H1 (cell line): ENCODE measurements around the gene SPATA13. TPM values are rescaled to one million over a fixed set of nuclear protein-coding genes. Genes with fewer than 3 reads are reported as not detected.

Source experiments
- CTCF ChIA-PET: fragments of 300-600 bp; sonication (Branson Sonifier 250); formaldehyde crosslinking; loops from one replicate; lab custom pipeline; 2021; ENCODE audit not compliant: partially characterized antibody; lab: Charles Lee
- POLR2A ChIA-PET: fragments of 300-600 bp; sonication (Branson Sonifier 250); formaldehyde crosslinking; loops from one replicate; lab custom pipeline; 2021; ENCODE audit warnings: inconsistent platforms; ENCODE audit not compliant: partially characterized antibody; lab: Charles Lee
- DNase-seq, 2 experiments: peaks; one replicate each; pipeline versions ENCODE4 v3.0.0 to v3.0.0-alpha.2; 2010 to 2022; ENCODE audit warnings: low spot score in 2 of 2, low read depth in 1 of 2, mixed read lengths in 1 of 2
- FAIRE-seq: peaks from 2 replicates; lab custom pipeline; 2011; peaks lifted over from hg19 to GRCh38; lab: Jason Lieb, UNC
- H2AFZ ChIP-seq: 2 replicates; pipeline ENCODE4 v1.8.1; 2012; ENCODE audit warnings: low read length, inconsistent platforms
- H2AK5ac ChIP-seq: 2 replicates; pipeline ENCODE4 v1.6.1; 2013; ENCODE audit warnings: low read depth, low read length
- H2BK120ac ChIP-seq: replicated peaks from 2 replicates; pipeline ENCODE3; 2013; ENCODE audit warnings: low read depth, low read length, inconsistent platforms
- H2BK12ac ChIP-seq: 2 replicates; pipeline ENCODE4 v1.6.1; 2013; ENCODE audit warnings: low read depth, low read length
- H2BK15ac ChIP-seq: 2 replicates; pipeline ENCODE4 v1.6.1; 2013; ENCODE audit warnings: low read length
- H2BK20ac ChIP-seq: 2 replicates; pipeline ENCODE4 v1.6.1; 2013; ENCODE audit warnings: low read length
- H2BK5ac ChIP-seq: 2 replicates; pipeline ENCODE4 v1.6.1; 2013; ENCODE audit warnings: low read depth, low read length
- H3K14ac ChIP-seq: 2 replicates; pipeline ENCODE4 v1.6.1; 2013; ENCODE audit warnings: inconsistent platforms; ENCODE audit not compliant: insufficient read length
- H3K18ac ChIP-seq: 2 replicates; pipeline ENCODE4 v1.6.1; 2013; ENCODE audit warnings: low read length; ENCODE audit errors: extremely low read depth
- H3K23ac ChIP-seq: 2 replicates; pipeline ENCODE4 v1.6.1; 2013; ENCODE audit warnings: inconsistent platforms; ENCODE audit not compliant: insufficient read length
- H3K23me2 ChIP-seq: 2 replicates; pipeline ENCODE4 v1.6.1; 2013; ENCODE audit warnings: low read depth, low read length
- H3K27ac ChIP-seq: 2 replicates; pipeline ENCODE4 v1.6.1; 2011; ENCODE audit warnings: low read depth, low read length, inconsistent platforms
- H3K27me3 ChIP-seq, 4 experiments: replicated peaks in 1 of 4; 1 replicate in 1 of 4; 2 replicates in 3 of 4; pipeline versions ENCODE4 v1.6.1 to v1.8.1; 2011 to 2013; ENCODE audit warnings: low read length in 3 of 4, mild to moderate bottlenecking in 3 of 4, inconsistent platforms in 2 of 4, mixed read lengths in 2 of 4, moderate library complexity in 1 of 4; ENCODE audit not compliant: control insufficient read depth in 3 of 4, insufficient read depth in 3 of 4; ENCODE audit errors: extremely low read depth in 1 of 4
- H3K36me3 ChIP-seq, 4 experiments: 2 replicates each; pipeline versions ENCODE4 v1.6.1 to v1.8.1; 2011 to 2013; ENCODE audit warnings: mild to moderate bottlenecking in 4 of 4, low read length in 3 of 4, moderate library complexity in 2 of 4, control low read depth in 1 of 4, inconsistent platforms in 1 of 4; ENCODE audit not compliant: insufficient read depth in 4 of 4, control insufficient read depth in 2 of 4
- H3K4ac ChIP-seq: replicated peaks from 2 replicates; pipeline ENCODE3; 2013; ENCODE audit warnings: low read length, low read depth, mixed read lengths, inconsistent platforms; ENCODE audit not compliant: insufficient read length
- H3K4me1 ChIP-seq, 4 experiments: replicated peaks in 1 of 4; 1 replicate in 1 of 4; 2 replicates in 3 of 4; pipeline versions ENCODE4 v1.6.1 to v1.8.1; 2011 to 2013; ENCODE audit warnings: low read length in 3 of 4, inconsistent platforms in 2 of 4, mixed read lengths in 1 of 4; ENCODE audit not compliant: insufficient read depth in 4 of 4, control insufficient read depth in 3 of 4
- H3K4me2 ChIP-seq, 2 experiments: 2 replicates each; pipeline versions ENCODE4 v1.6.1 to v1.8.1; 2011 to 2013; ENCODE audit warnings: low read depth in 2 of 2, low read length in 2 of 2, control low read depth in 1 of 2, inconsistent platforms in 1 of 2, mild to moderate bottlenecking in 1 of 2; ENCODE audit not compliant: insufficient read depth in 1 of 2
- H3K4me3 ChIP-seq, 4 experiments: fragments of 200-600, 300-600 bp in 1 of 4; sonication (generic), shearing (Covaris generic), sonication (Bioruptor Twin) in 1 of 4; 2 replicates each; pipeline versions ENCODE4 v1.5.1 to v1.8.1; 2011 to 2016; ENCODE audit warnings: low read length in 4 of 4, low read depth in 3 of 4, control low read depth in 2 of 4, inconsistent platforms in 2 of 4, mild to moderate bottlenecking in 2 of 4, mixed read lengths in 1 of 4, moderate library complexity in 1 of 4; ENCODE audit not compliant: insufficient read depth in 2 of 4; ENCODE audit errors: extremely low read depth in 1 of 4
- H3K56ac ChIP-seq: replicated peaks from 2 replicates; pipeline ENCODE3; 2013; ENCODE audit warnings: low read depth, mild to moderate bottlenecking, mixed read lengths, low read length, inconsistent platforms; ENCODE audit not compliant: insufficient read length
- H3K79me1 ChIP-seq: 2 replicates; pipeline ENCODE4 v1.6.1; 2013; ENCODE audit warnings: low read depth, low read length, control low read depth
- H3K79me2 ChIP-seq, 2 experiments: 2 replicates each; pipeline versions ENCODE4 v1.6.1 to v1.8.1; 2012 to 2013; ENCODE audit warnings: low read length in 2 of 2, mild to moderate bottlenecking in 2 of 2, inconsistent platforms in 1 of 2; ENCODE audit not compliant: insufficient read depth in 2 of 2, control insufficient read depth in 1 of 2
- H3K9ac ChIP-seq, 4 experiments: replicated peaks in 1 of 4; 1 replicate in 1 of 4; 2 replicates in 3 of 4; pipeline versions ENCODE4 v1.6.1 to v1.8.1; 2011 to 2013; ENCODE audit warnings: low read depth in 3 of 4, low read length in 3 of 4, control low read depth in 2 of 4, mild to moderate bottlenecking in 2 of 4, moderate library complexity in 2 of 4, inconsistent platforms in 1 of 4; ENCODE audit errors: extremely low read depth in 1 of 4
- H3K9me3 ChIP-seq, 2 experiments: 2 replicates each; pipeline versions ENCODE4 v1.6.1 to v1.8.1; 2012 to 2013; ENCODE audit warnings: mild to moderate bottlenecking in 2 of 2, moderate library complexity in 2 of 2, control low read depth in 1 of 2, inconsistent platforms in 1 of 2, low read depth in 1 of 2, low read length in 1 of 2, mixed read lengths in 1 of 2; ENCODE audit not compliant: insufficient read depth in 2 of 2
- H4K20me1 ChIP-seq, 2 experiments: replicated peaks in 1 of 2; 2 replicates each; pipeline versions ENCODE3 to v1.8.1; 2011 to 2013; ENCODE audit warnings: inconsistent platforms in 2 of 2, low read length in 2 of 2, mild to moderate bottlenecking in 1 of 2; ENCODE audit not compliant: insufficient read depth in 2 of 2, control insufficient read depth in 1 of 2
- H4K5ac ChIP-seq: 2 replicates; pipeline ENCODE4 v1.6.1; 2013; ENCODE audit warnings: low read length, low read depth, mixed read lengths, inconsistent platforms; ENCODE audit not compliant: insufficient read length
- H4K8ac ChIP-seq: 2 replicates; pipeline ENCODE4 v1.8.0; 2013; ENCODE audit warnings: mild to moderate bottlenecking, moderate library complexity, low read length, inconsistent platforms; ENCODE audit not compliant: insufficient read depth; ENCODE audit errors: extremely low read depth
- H4K91ac ChIP-seq: replicated peaks from 2 replicates; pipeline ENCODE3; 2013; ENCODE audit warnings: low read length, mixed read lengths, inconsistent platforms; ENCODE audit not compliant: insufficient read length
- CTBP2 ChIP-seq: IDR thresholded peaks from 2 replicates; pipeline ENCODE4 v1.7.0; 2011; ENCODE audit warnings: borderline replicate concordance, mild to moderate bottlenecking, moderate library complexity, mixed read lengths, low read length; ENCODE audit not compliant: insufficient read depth, insufficient read length
- EZH2 ChIP-seq: fragments of 200-600 bp; sonication (generic); IDR thresholded peaks from 2 replicates; pipeline ENCODE4 v1.7.1; 2012; ENCODE audit warnings: low read depth, mild to moderate bottlenecking, moderate library complexity, low read length, inconsistent platforms; ENCODE audit not compliant: severe bottlenecking
- RXRA ChIP-seq: IDR thresholded peaks from 2 replicates; pipeline ENCODE4 v1.6.1; 2011; ENCODE audit warnings: low read depth, mild to moderate bottlenecking, low read length, moderate library complexity; ENCODE audit not compliant: insufficient read depth
- SRF ChIP-seq: IDR thresholded peaks from 2 replicates; pipeline ENCODE4 v1.6.1; 2011; ENCODE audit warnings: mild to moderate bottlenecking, low read depth, low read length, moderate library complexity
- WGBS, 2 experiments: shearing (Covaris generic) in 1 of 2; methylation state at CpG; one replicate each; pipeline versions ENCODE4 v1.1.6 to v1.1.7; 2013 to 2015; ENCODE audit warnings: low lambda C conversion rate in 2 of 2, mixed read lengths in 2 of 2, inconsistent platforms in 1 of 2, low coverage in 1 of 2, missing lambda C conversion rate in 1 of 2; ENCODE audit not compliant: insufficient replicate concordance in 2 of 2, insufficient coverage in 1 of 2, insufficient read length in 1 of 2; ENCODE audit errors: extremely low coverage in 1 of 2, missing lambda C conversion rate in 1 of 2; 5-methylcytosine and 5-hydroxymethylcytosine counted together
- polyA plus RNA-seq, 7 experiments: library from polyadenylated mRNA; depleted of rRNA in 3 of 7; stranded (reverse) in 5 of 7; unstranded in 2 of 7; fragments of >200 nt in 5 of 7; fragments of 200-250 nt in 2 of 7; gene quantifications; 1 replicate in 5 of 7; 2 replicates in 1 of 7; 4 replicates in 1 of 7; pipeline versions ENCODE4 v1.2.1 to v1.2.3, GENCODE V29; 2011 to 2013; ENCODE audit warnings: missing spikeins in 2 of 7, mixed read lengths in 2 of 7
- total RNA-seq: library from RNA; stranded (reverse); fragmentation: NEBNext Ultra II Directional; extraction: Animal tissue kit (Norgen Biotek cat#: 25700); gene quantifications from 2 replicates; pipeline ENCODE4 v1.2.1, GENCODE V29; 2021

SPATA13 gene
- total and polyA plus RNA-seq, 2 of the 8 experiments (the other 6 are each of a cell fraction or from before 2014, with no cell fraction given) = 12.6 to 30.9 TPM

- Histone ChIP-seq H3K79me2 (no peaks in the 10 kb centered on the region), H3K56ac (no peak overlapping the region), H2BK5ac (no peak overlapping the region; the same call in 1 of the 2 replicates), H4K8ac (no peak overlapping the region), H2AK5ac (no peak overlapping the region), H4K20me1 (peaks cover 0 to 4% of the 10 kb centered on the region in 2 experiments), H2BK15ac (no peak overlapping the region), H3K4me1 (no peaks in the 10 kb centered on the region), H3K4me3 (no peak overlapping the region), H3K9me3 (no peaks in the 10 kb centered on the region), H3K14ac (no peak overlapping the region), H3K4me2 (no peak overlapping the region), H2AFZ (no peak overlapping the region), H3K23ac (no peak overlapping the region), H2BK12ac (no peak overlapping the region), H3K27me3 (no peaks in the 10 kb centered on the region), H3K27ac (no peak overlapping the region), H3K18ac (no peak overlapping the region), H3K36me3 (no peaks in the 10 kb centered on the region), H4K91ac (no peak overlapping the region), H3K9ac (no peak overlapping the region), H2BK120ac (no peak overlapping the region), H4K5ac (no peak overlapping the region), H2BK20ac (no peak overlapping the region), H3K23me2 (no peaks in the 10 kb centered on the region), H3K79me1 (no peaks in the 10 kb centered on the region; the same call in 1 of the 2 replicates), H3K4ac (no peak overlapping the region)
- ChIA-PET POLR2A (no interaction called here), CTCF (interaction anchor here (0.9 to 1.7 kb wide), 3 partner anchors 50 to 390 kb away, joined by 3 to 4 read pairs (median 3); no protein-coding TSS in a partner anchor)
- FAIRE-seq = peak; percentile 7
- WGBS, 2 experiments = 91% methylated on average over 7 of the region's 7 CpGs; no CpG with 5 or more reads in 1 of the 2 experiments
- no peak for DNase-seq
- TF ChIP-seq CTBP2 (no peak), SRF (no peak), EZH2 (no peak), RXRA (no peak)
Observed at GRCh38 chr13:24280720-24281119, 120.2 kb downstream of the SPATA13 start.
